Stomach (tissue), 4 donors: ENCODE data around the gene LGALS9.

Source experiments
- CTCF ChIP-seq, 7 experiments: fragments of 450-650 bp in 4 of 7; fragments of 200-600 bp in 3 of 7; sonication (generic) in 3 of 7; IDR thresholded peaks; one replicate each; pipeline ENCODE4 v1.5.1; 2016 to 2019; ENCODE audit warnings: antibody characterized with exemption in 7 of 7, control low read depth in 2 of 7, mild to moderate bottlenecking in 1 of 7
- POLR2A ChIP-seq, 4 donors: fragments of 450-650 bp; IDR thresholded peaks; one replicate each; pipeline ENCODE4 v1.6.1; 2016; ENCODE audit warnings: antibody characterized with exemption in 4 of 4, control low read depth in 2 of 4, mild to moderate bottlenecking in 1 of 4, moderate library complexity in 1 of 4

DNA sequence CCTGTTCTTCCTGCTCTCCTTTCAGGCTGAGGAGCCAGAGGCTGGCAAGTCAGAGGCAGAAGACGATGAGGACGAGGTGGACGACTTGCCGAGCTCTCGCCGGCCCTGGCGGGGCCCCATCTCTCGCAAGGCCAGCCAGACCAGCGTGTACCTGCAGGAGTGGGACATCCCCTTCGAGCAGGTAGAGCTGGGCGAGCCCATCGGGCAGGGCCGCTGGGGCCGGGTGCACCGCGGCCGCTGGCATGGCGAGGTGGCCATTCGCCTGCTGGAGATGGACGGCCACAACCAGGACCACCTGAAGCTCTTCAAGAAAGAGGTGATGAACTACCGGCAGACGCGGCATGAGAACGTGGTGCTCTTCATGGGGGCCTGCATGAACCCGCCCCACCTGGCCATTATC lies 25.6 kb upstream of the LGALS9 start:
- TF ChIP-seq POLR2A (IDR thresholded peaks at IDR 0.05) (no peak), CTCF (IDR thresholded peaks at IDR 0.05) (no peak)
